Mesothelial cell of epicardium (in vitro differentiated cells): Measurements from ENCODE around the gene SLC22A12. TPM values are rescaled to one million over a fixed set of nuclear protein-coding genes. Genes with fewer than 3 reads are reported as not detected.

Source experiments
- DNase-seq, 2 experiments: peaks; one replicate each; pipeline ENCODE4 v3.0.0; 2021; ENCODE audit warnings: low spot score in 2 of 2; ENCODE audit not compliant: unreplicated experiment in 2 of 2
- H3K27ac Mint-ChIP-seq: 2 replicates; pipeline ENCODE4 v1.8.0; 2021; ENCODE audit warnings: mixed read lengths
- H3K27me3 Mint-ChIP-seq: 2 replicates; pipeline ENCODE4 v1.8.0; 2021; ENCODE audit warnings: low read depth, mixed read lengths
- H3K36me3 Mint-ChIP-seq: 2 replicates; pipeline ENCODE4 v1.8.0; 2021; ENCODE audit warnings: mixed read lengths
- H3K4me1 Mint-ChIP-seq: 2 replicates; pipeline ENCODE4 v1.8.0; 2021; ENCODE audit warnings: mixed read lengths
- H3K4me3 Mint-ChIP-seq: 2 replicates; pipeline ENCODE4 v1.8.0; 2021; ENCODE audit warnings: mild to moderate bottlenecking, moderate library complexity, mixed read lengths
- H3K9me3 Mint-ChIP-seq: 2 replicates; pipeline ENCODE4 v1.8.0; 2021; ENCODE audit warnings: mixed read lengths
- CTCF ChIP-seq: fragments of 200-600 bp; sonication (generic); IDR thresholded peaks from one replicate; pipeline ENCODE4 v1.5.0; 2021; ENCODE audit warnings: antibody characterized with exemption; ENCODE audit not compliant: unreplicated experiment
- total RNA-seq: library from RNA; stranded (reverse); gene quantifications from 3 replicates; pipeline ENCODE4 v1.2.1, GENCODE V29; 2021

The SLC22A12 gene
- total RNA-seq, 1 donor from 2014 or later, result not detected

- no peak for DNase-seq
- H3K9me3 Mint-ChIP-seq, result no peaks in the 10 kb centered on the region
- no peaks in the 10 kb centered on the region for H3K36me3 Mint-ChIP-seq
- peaks cover 17% of the 10 kb centered on the region for H3K4me1 Mint-ChIP-seq
- peaks cover 60% of the 10 kb centered on the region for H3K27me3 Mint-ChIP-seq
- H3K27ac Mint-ChIP-seq, result no peak overlapping the region
- H3K4me3 Mint-ChIP-seq, result no peak overlapping the region
- TF ChIP-seq CTCF, result no peak
These were observed 56.2 kb downstream of the SLC22A12 start for GRCh38 chr11:64647019-64647779.

GRCh38 chr11:64648551-64648950, 57.5 kb downstream of the SLC22A12 start:
- TF ChIP-seq CTCF, result no peak
- DNase-seq, result no peak
- H3K27me3 Mint-ChIP-seq, result peaks cover 55% of the 10 kb centered on the region
- no peaks in the 10 kb centered on the region for H3K9me3 Mint-ChIP-seq
- H3K27ac Mint-ChIP-seq, result no peak overlapping the region
- H3K4me3 Mint-ChIP-seq, result no peak overlapping the region
- H3K4me1 Mint-ChIP-seq, result peaks cover 20% of the 10 kb centered on the region
- H3K36me3 Mint-ChIP-seq, result no peaks in the 10 kb centered on the region

GRCh38 chr11:64649291-64649697, 58.3 kb downstream of the SLC22A12 start:
- Mint-ChIP-seq H3K4me3 (no peak overlapping the region), H3K27me3 (peaks cover 49% of the 10 kb centered on the region), H3K27ac (no peak overlapping the region), H3K9me3 (no peaks in the 10 kb centered on the region), H3K36me3 (no peaks in the 10 kb centered on the region), H3K4me1 (peaks cover 14% of the 10 kb centered on the region)
- no peak for DNase-seq
- peak; percentile 38 for TF ChIP-seq CTCF

GRCh38 chr11:64650923-64651523, 60.0 kb downstream of the SLC22A12 start:
- H3K27me3 Mint-ChIP-seq, result peaks cover 41% of the 10 kb centered on the region
- peak; percentile 32 for TF ChIP-seq CTCF
- H3K36me3 Mint-ChIP-seq, result no peaks in the 10 kb centered on the region
- H3K4me1 Mint-ChIP-seq, result peaks cover 6% of the 10 kb centered on the region
- no peak overlapping the region for H3K4me3 Mint-ChIP-seq
- H3K9me3 Mint-ChIP-seq, result no peaks in the 10 kb centered on the region
- H3K27ac Mint-ChIP-seq, result no peak overlapping the region
- DNase-seq, result no peak

Other genes starting within 250 kb of the SLC22A12 start
- 27.6 to 30.1 TPM (median 30.1 TPM) in 3 replicates for gene RPS6KA4, start 232.1 kb upstream of the SLC22A12 start, total RNA-seq
- 0.09 to 0.13 TPM (median 0.09 TPM) in 3 replicates for gene SLC22A11, start 35.3 kb upstream of the SLC22A12 start, total RNA-seq
- 9.8 to 14.0 TPM (median 12.0 TPM) in 3 replicates for gene NRXN2, start 132.0 kb downstream of the SLC22A12 start, total RNA-seq
- gene RASGRP2, start 152.9 kb downstream of the SLC22A12 start, total RNA-seq, result 1.4 to 2.0 TPM (median 1.8 TPM) in 3 replicates
- 6.4 to 7.6 TPM (median 7.1 TPM) in 3 replicates for gene PYGM, start 168.8 kb downstream of the SLC22A12 start, total RNA-seq
- 529 to 536 TPM (median 533 TPM) in 3 replicates for gene SF1, start 187.3 kb downstream of the SLC22A12 start, total RNA-seq
- 23.7 to 25.8 TPM (median 25.0 TPM) in 3 replicates for gene MAP4K2, start 212.0 kb downstream of the SLC22A12 start, total RNA-seq
- gene MEN1, start 219.3 kb downstream of the SLC22A12 start, total RNA-seq, result 44.5 to 45.4 TPM (median 44.9 TPM) in 3 replicates